Measurements from ENCODE around the gene TULP3.

Gene TULP3

GRCh38 chr12:2979806-2980205, 89.1 kb downstream of the TULP3 start:
- no peak for DNase-seq
- no peak for TF ChIP-seq CTCF (IDR thresholded peaks at IDR 0.05; ENCODE audit: low read depth, low read length)
- Histone ChIP-seq H3K9me3 (ENCODE audit: severe bottlenecking) (no peaks in the 10 kb centered on the region), H3K27ac (no peak overlapping the region), H3K36me3 (peaks cover 11% of the 10 kb centered on the region), H3K4me3 (ENCODE audit: low read depth, low read length) (no peak overlapping the region), H3K27me3 (ENCODE audit: insufficient read depth, low read depth, severe bottlenecking) (no peaks in the 10 kb centered on the region)

DNA sequence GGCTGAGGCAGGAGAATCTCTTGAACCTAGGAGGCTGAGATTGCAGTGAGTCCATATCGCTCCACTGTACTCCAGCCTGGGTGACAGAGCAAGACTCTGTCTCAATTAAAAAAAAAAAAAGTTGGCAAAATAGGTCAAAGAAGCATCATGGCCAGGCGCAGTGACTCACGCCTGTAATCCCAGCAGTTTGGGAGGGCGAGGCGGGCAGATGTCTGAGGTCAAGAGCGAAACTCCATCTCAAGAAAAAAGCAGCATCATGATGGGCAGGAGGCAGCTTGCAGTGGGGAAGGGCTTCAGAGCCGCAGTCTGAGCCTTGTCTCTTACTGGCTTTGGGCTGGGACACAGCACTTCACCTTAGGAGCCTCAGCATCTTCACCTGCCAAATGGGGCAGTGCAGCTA, 89.9 kb downstream of the TULP3 start:
- TF ChIP-seq CTCF (IDR thresholded peaks at IDR 0.05; ENCODE audit: low read depth, low read length): no peak
- no peak overlapping the region for H3K27ac ChIP-seq
- no peaks in the 10 kb centered on the region for H3K27me3 ChIP-seq (ENCODE audit: insufficient read depth, low read depth, severe bottlenecking)
- peaks cover 11% of the 10 kb centered on the region for H3K36me3 ChIP-seq
- no peaks in the 10 kb centered on the region for H3K9me3 ChIP-seq (ENCODE audit: severe bottlenecking)
- no peak for DNase-seq
- no peak overlapping the region for H3K4me3 ChIP-seq (ENCODE audit: low read depth, low read length)

DNA sequence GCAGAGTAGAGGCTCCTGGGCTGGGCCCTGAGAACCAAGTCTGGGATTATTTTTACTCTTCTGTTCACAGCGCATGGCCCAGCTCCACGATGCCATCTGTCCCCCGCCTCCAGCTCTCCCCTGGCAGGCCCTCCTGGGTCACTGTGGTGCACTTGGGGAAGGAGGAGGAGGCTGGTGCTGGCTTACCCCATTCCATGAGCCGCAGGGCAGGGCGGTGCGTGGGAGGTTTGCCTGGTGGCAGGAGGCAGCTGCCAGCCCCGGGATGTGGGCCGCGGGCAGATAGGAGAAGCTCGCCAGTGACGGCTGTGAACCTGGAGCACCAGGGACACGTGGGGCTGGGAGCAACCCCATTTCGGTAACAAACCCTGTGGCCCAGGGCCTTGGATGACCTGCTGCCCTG, 91.7 kb downstream of the TULP3 start:
- no peak for DNase-seq
- Histone ChIP-seq H3K36me3 (peaks cover 11% of the 10 kb centered on the region), H3K9me3 (ENCODE audit: severe bottlenecking) (no peaks in the 10 kb centered on the region), H3K27ac (no peak overlapping the region), H3K27me3 (ENCODE audit: insufficient read depth, low read depth, severe bottlenecking) (no peaks in the 10 kb centered on the region), H3K4me3 (ENCODE audit: low read depth, low read length) (no peak overlapping the region)
- TF ChIP-seq CTCF (IDR thresholded peaks at IDR 0.05; ENCODE audit: low read depth, low read length): no peak

GRCh38 chr12:2984249-2984648, 93.6 kb downstream of the TULP3 start:
- no peak for TF ChIP-seq CTCF (IDR thresholded peaks at IDR 0.05; ENCODE audit: low read depth, low read length)
- Histone ChIP-seq H3K27me3 (ENCODE audit: insufficient read depth, low read depth, severe bottlenecking) (no peaks in the 10 kb centered on the region), H3K9me3 (ENCODE audit: severe bottlenecking) (peaks cover under 1% of the 10 kb centered on the region), H3K27ac (no peak overlapping the region), H3K36me3 (peaks cover 5% of the 10 kb centered on the region), H3K4me3 (ENCODE audit: low read depth, low read length) (no peak overlapping the region)
- DNase-seq: no peak

DNA sequence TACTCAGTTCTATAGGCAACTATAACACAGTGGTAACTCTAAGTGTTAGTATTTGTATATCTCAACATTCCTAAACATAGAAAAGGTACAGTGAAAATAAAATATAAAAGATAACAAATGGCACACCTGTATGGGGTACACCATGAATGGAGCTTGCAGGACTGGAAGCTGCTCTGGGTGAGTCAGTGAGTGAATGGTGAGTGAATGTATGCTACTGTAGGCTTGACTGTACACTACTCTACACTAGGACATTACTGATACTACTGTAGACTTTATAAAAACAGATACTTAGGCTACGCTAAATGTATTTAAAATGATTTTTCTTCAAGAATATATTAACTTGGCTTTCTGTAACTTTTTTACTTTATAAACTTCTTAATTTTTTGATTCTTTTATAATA, 94.0 kb downstream of the TULP3 start:
- Histone ChIP-seq H3K36me3 (peaks cover under 1% of the 10 kb centered on the region), H3K27me3 (ENCODE audit: insufficient read depth, low read depth, severe bottlenecking) (no peaks in the 10 kb centered on the region), H3K4me3 (ENCODE audit: low read depth, low read length) (no peak overlapping the region), H3K9me3 (ENCODE audit: severe bottlenecking) (peaks cover 5% of the 10 kb centered on the region), H3K27ac (no peak overlapping the region)
- no peak for DNase-seq
- no peak for TF ChIP-seq CTCF (IDR thresholded peaks at IDR 0.05; ENCODE audit: low read depth, low read length)

DNA sequence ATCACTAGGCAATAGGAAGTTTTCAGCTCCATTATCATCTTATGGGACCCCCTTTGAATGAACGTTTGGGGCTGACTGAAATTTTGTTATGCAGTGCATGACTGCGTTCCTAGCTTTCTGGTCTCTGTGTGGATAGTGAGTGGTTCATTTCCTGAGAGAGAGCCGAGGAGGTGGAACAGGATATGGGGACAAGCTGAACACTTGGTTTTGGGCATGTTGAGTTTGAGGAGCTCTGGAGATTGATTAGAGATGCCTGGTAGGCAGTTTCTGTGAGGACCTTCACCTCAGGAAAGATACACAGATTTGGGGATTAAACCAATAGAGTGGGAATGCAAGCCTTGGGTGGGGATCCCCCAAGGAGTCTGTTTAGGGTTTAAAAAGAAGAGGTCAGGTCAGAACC, 96.2 kb downstream of the TULP3 start:
- TF ChIP-seq CTCF (IDR thresholded peaks at IDR 0.05; ENCODE audit: low read depth, low read length): no peak
- peaks cover 9% of the 10 kb centered on the region for H3K9me3 ChIP-seq (ENCODE audit: severe bottlenecking)
- H3K4me3 ChIP-seq (ENCODE audit: low read depth, low read length): no peak overlapping the region
- no peaks in the 10 kb centered on the region; the same call in none of the 2 replicates for H3K36me3 ChIP-seq
- no peak overlapping the region for H3K27ac ChIP-seq
- no peak for DNase-seq
- H3K27me3 ChIP-seq (ENCODE audit: insufficient read depth, low read depth, severe bottlenecking): no peaks in the 10 kb centered on the region

Measured in WERI-Rb-1 (cell line).